ENCODE data around the gene ASIC1. TPM values are rescaled to one million over a fixed set of nuclear protein-coding genes. Genes with fewer than 3 reads are reported as not detected.

ASIC1 gene
- total and polyA plus RNA-seq, 9 donors, result 3.5 to 12.3 (median 10.7) TPM

DNA sequence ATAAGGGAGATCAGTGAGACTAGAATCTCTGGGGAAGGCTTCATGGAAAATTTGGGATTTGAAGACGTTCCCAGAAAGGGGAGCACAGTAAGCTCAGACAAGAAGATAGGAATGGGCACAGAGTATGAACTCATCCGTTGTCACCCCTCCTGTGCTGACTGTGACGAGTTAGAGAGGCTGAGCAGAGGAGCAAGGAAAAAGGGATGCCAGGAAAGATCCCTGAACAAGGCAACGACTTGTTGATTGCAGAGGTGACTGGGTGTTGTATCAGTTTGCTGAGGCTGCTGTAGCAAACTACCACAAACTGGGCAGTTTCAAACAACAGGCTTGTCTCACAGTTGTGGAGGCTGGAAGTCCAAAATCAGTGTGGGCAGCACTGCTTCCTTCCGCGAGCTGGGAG lies 40.6 kb downstream of the ASIC1 start:
- DNase-seq, result no peak
- WGBS (ENCODE audit: insufficient coverage), result 83% methylated on average over 6 of the region's 6 CpGs

DNA sequence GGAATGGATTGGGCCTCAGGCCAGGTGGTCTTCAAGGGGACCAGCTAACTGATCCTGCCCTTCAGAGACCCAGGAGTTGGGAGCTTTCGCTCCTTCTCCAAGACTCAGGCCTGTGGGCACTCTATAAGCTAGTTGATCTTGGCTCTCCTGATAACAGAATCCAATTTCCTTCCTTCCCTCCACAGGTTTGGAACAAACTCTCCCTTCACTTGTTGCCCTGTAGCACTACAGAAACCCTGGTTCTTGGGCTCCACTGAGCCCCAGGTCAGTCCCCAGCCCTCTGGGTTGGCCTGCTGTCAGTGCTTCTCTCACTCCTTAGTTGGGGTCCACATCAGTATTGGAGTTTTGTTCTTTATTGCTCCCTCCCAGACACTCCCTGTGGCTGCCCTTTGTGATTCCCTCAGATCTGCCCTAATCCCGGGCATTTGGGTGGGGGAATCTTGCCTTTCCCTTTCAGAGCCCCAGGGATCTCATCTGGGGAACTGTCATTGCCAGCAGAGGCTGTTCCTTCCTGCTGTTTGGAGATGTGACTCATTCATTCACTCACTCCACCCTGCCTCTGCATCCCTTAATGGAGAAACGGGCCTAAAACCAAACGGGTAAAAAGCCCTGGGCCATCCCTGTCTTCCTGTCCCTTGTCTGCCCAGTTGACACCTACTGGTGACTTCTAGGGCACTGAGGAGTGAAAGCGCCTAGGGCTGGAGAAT lies 42.1 kb downstream of the ASIC1 start:
- 74% methylated on average over 3 of the region's 5 CpGs for WGBS (ENCODE audit: insufficient coverage)
- DNase-seq, result no peak
- H3K36me3 ChIP-seq (ENCODE audit: control insufficient read depth, insufficient read depth, low read length), result peaks cover 70% of the 10 kb centered on the region

More for the DNA sequence above, 40.6 kb downstream of the ASIC1 start:
- H3K9me3 ChIP-seq (replicated peaks; ENCODE audit: control insufficient read depth, low read depth, low read length), result no peaks in the 10 kb centered on the region
- no peak overlapping the region for H3K27ac ChIP-seq (ENCODE audit: low read length)
- H3K4me3 ChIP-seq (ENCODE audit: low read length), result no peak overlapping the region
- H3K36me3 ChIP-seq (ENCODE audit: control insufficient read depth, insufficient read depth, low read length), result peaks cover 83% of the 10 kb centered on the region
- no peaks in the 10 kb centered on the region for H3K27me3 ChIP-seq (ENCODE audit: control insufficient read depth, insufficient read depth, low read length)
- peaks cover 13% of the 10 kb centered on the region for H3K4me1 ChIP-seq (ENCODE audit: control insufficient read depth, insufficient read depth, low read length)

DNA sequence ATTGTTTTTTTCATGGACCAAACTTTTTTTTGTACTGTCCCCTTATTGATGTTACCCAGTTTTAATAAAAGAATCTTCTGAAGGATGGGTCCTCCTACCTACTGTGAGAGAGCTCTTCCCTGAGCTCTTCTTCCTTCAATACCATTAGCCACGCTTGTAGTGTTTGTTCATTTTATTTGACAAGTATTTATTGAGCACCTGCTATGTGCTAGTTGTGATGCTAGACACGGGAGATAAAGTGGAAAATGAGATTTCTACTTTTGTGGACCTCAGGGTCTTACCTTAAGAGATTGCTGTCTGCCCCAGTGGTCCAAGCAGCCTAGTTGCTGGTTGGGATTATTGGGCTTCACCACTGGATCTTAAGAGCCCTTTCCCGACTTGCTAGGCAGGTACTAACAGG lies 43.2 kb downstream of the ASIC1 start:
- H3K4me3 ChIP-seq (ENCODE audit: low read length), result no peak overlapping the region
- H3K27ac ChIP-seq (ENCODE audit: low read length), result no peak overlapping the region
- peaks cover 59% of the 10 kb centered on the region for H3K36me3 ChIP-seq (ENCODE audit: control insufficient read depth, insufficient read depth, low read length)
- no peak for DNase-seq
- no peaks in the 10 kb centered on the region for H3K27me3 ChIP-seq (ENCODE audit: control insufficient read depth, insufficient read depth, low read length)
- peaks cover 39% of the 10 kb centered on the region for H3K4me1 ChIP-seq (ENCODE audit: control insufficient read depth, insufficient read depth, low read length)
- H3K9me3 ChIP-seq (replicated peaks; ENCODE audit: control insufficient read depth, low read depth, low read length), result no peaks in the 10 kb centered on the region
- 60% methylated on average over 2 of the region's 3 CpGs for WGBS (ENCODE audit: insufficient coverage)

More for the DNA sequence above, 42.1 kb downstream of the ASIC1 start:
- no peaks in the 10 kb centered on the region for H3K27me3 ChIP-seq (ENCODE audit: control insufficient read depth, insufficient read depth, low read length)
- peaks cover 28% of the 10 kb centered on the region for H3K4me1 ChIP-seq (ENCODE audit: control insufficient read depth, insufficient read depth, low read length)
- no peaks in the 10 kb centered on the region for H3K9me3 ChIP-seq (replicated peaks; ENCODE audit: control insufficient read depth, low read depth, low read length)
- no peak overlapping the region for H3K4me3 ChIP-seq (ENCODE audit: low read length)
- H3K27ac ChIP-seq (ENCODE audit: low read length), result no peak overlapping the region

DNA sequence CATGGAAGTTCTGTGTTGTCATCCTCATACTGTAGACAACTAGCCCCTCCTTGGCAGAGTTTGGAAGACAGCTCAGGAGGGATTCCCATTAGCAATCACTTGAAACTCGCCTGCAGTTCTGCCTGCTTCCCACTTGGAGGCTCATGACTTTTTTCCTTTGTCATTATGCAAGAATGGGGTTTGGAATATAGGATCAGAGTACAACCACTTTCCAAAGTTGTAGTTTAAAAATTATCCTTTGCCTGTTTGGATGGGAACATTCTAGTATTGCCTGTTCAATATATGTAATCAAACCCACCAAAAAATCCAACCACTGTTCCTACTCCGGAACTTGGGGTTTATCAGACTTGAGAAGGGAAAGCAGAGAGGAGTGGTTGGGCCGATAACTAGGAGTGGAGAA lies 44.3 kb downstream of the ASIC1 start:
- no CpG with 5 or more reads among the region's 3 CpGs for WGBS (ENCODE audit: insufficient coverage)
- Histone ChIP-seq H3K27ac (ENCODE audit: low read length) (no peak overlapping the region), H3K4me1 (ENCODE audit: control insufficient read depth, insufficient read depth, low read length) (peaks cover 42% of the 10 kb centered on the region), H3K27me3 (ENCODE audit: control insufficient read depth, insufficient read depth, low read length) (no peaks in the 10 kb centered on the region), H3K36me3 (ENCODE audit: control insufficient read depth, insufficient read depth, low read length) (peaks cover 48% of the 10 kb centered on the region), H3K4me3 (ENCODE audit: low read length) (no peak overlapping the region), H3K9me3 (replicated peaks; ENCODE audit: control insufficient read depth, low read depth, low read length) (no peaks in the 10 kb centered on the region)
- DNase-seq, result peak; percentile 72

DNA sequence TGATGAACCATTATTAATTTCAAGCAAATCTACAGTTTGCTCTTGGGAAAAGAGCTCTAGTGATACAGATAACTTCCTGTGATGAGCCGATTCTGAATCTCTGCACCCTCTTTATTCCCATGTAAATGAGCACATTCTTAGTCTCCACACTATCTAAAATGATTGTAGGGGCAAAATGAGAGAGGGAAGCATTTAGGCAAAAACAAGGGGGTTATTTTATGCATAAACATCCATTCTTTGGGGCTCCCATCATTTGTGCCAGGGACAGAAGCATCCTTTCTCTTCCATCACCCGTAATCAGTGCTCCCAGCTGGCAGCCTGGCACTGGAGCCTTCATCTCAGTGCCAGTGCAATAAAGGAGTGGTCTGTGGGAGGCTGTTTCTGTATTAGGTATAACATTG lies 44.7 kb downstream of the ASIC1 start:
- DNase-seq, result no peak
- Histone ChIP-seq H3K4me3 (ENCODE audit: low read length) (no peak overlapping the region), H3K27me3 (ENCODE audit: control insufficient read depth, insufficient read depth, low read length) (no peaks in the 10 kb centered on the region), H3K9me3 (replicated peaks; ENCODE audit: control insufficient read depth, low read depth, low read length) (no peaks in the 10 kb centered on the region), H3K36me3 (ENCODE audit: control insufficient read depth, insufficient read depth, low read length) (peaks cover 43% of the 10 kb centered on the region), H3K27ac (ENCODE audit: low read length) (no peak overlapping the region), H3K4me1 (ENCODE audit: control insufficient read depth, insufficient read depth, low read length) (peaks cover 42% of the 10 kb centered on the region)
- WGBS (ENCODE audit: insufficient coverage), result no CpG with 5 or more reads among the region's 2 CpGs

DNA sequence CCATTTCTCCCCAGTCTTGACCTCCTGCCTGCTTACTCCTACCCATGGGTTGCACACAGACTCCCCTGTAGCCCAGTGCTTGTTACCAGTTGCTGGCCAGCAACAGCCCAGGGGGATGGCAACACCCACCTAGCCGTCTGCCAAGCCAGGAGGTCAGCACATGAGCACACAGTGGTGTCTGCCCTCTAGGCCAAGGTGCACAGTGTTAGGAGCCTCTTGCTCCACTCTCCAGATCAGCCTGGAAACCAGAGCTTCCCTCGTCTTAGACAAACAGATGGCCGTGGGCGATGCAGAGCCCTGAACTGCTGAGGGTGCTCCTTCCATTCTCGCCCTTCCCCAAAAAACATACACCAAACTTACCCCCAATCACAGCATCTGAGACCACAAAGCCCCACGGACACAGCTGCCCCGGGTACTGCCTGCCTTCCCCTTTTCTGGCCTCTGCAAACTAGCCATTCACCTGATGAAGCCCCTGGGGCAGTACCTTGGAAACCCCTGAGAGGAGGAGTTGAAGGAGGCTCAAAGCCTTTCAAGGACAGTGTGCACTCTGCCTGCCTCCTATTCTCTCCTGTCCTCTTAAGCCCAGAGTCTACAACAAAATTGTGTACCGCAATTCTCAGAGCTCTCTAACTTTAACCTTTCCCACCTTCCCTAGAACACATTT lies 45.4 kb downstream of the ASIC1 start:
- Histone ChIP-seq H3K9me3 (replicated peaks; ENCODE audit: control insufficient read depth, low read depth, low read length) (no peaks in the 10 kb centered on the region), H3K27me3 (ENCODE audit: control insufficient read depth, insufficient read depth, low read length) (no peaks in the 10 kb centered on the region), H3K4me1 (ENCODE audit: control insufficient read depth, insufficient read depth, low read length) (peaks cover 42% of the 10 kb centered on the region), H3K36me3 (ENCODE audit: control insufficient read depth, insufficient read depth, low read length) (peaks cover 38% of the 10 kb centered on the region), H3K4me3 (ENCODE audit: low read length) (no peak overlapping the region), H3K27ac (ENCODE audit: low read length) (peak overlapping the region; percentile 87)
- WGBS (ENCODE audit: insufficient coverage), result 86% methylated on average over 4 of the region's 8 CpGs
- DNase-seq, result no peak

DNA sequence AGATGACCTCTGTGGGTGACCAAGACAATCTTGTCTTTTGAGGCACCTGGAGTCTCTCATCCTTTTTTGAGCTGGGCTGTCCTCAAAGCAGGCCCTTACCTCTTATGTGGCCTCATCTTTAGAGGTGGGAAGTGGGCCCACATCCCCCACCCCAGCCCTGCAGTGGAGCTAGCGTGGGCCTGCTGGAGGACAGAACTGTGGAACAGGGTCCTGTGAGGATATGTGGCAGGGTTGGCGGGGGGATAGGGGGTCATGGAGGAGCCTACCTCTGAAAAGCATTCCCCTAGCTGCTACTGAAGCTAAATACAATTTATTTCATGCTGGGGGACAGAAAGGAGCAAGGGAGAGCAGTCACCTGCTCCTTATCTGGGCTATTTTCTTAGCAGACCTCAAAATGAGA lies 46.0 kb downstream of the ASIC1 start:
- no peak for DNase-seq
- Histone ChIP-seq H3K9me3 (replicated peaks; ENCODE audit: control insufficient read depth, low read depth, low read length) (no peaks in the 10 kb centered on the region), H3K27me3 (ENCODE audit: control insufficient read depth, insufficient read depth, low read length) (no peaks in the 10 kb centered on the region), H3K4me1 (ENCODE audit: control insufficient read depth, insufficient read depth, low read length) (peaks cover 42% of the 10 kb centered on the region), H3K36me3 (ENCODE audit: control insufficient read depth, insufficient read depth, low read length) (peaks cover 32% of the 10 kb centered on the region), H3K4me3 (ENCODE audit: low read length) (no peak overlapping the region), H3K27ac (ENCODE audit: low read length) (peak overlapping the region; percentile 87)
- WGBS (ENCODE audit: insufficient coverage), result no CpG with 5 or more reads among the region's 2 CpGs

DNA sequence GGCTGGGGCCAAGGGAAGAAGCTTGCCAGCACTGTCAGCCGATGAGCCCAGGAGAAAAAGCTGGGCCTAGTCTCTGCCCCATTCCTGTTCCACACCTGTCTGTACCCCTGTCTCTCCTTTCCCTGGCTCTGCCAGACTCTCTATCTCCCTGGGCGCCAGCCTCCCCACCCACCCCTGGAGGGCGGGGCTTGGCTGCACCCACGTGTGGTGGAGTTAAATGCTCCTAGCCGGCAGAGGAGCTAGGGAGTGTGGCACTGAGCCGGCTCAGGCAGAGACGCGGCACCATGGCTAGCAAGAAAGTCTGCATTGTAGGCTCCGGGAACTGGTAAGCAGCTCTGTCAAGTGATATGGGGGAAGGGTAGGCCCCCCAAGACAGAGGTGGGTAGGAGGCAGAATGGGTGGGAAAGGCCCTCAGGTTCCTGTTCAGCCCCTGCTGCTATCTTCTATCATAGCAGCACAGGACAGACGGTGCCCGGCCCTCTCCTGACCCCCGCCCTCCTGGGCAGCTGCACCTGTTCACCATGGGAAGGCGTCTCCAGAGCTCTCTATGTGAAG lies 46.4 kb downstream of the ASIC1 start, which contains the start of gene GPD1:
Gene GPD1 (plus strand): TSS at position 242 of the 555 bp plus-strand sequence. CDS start 43 bp downstream, at position 285.
- Histone ChIP-seq H3K9me3 (replicated peaks; ENCODE audit: control insufficient read depth, low read depth, low read length) (no peaks in the 10 kb centered on the region), H3K36me3 (ENCODE audit: control insufficient read depth, insufficient read depth, low read length) (peaks cover 27% of the 10 kb centered on the region), H3K27me3 (ENCODE audit: control insufficient read depth, insufficient read depth, low read length) (no peaks in the 10 kb centered on the region), H3K4me3 (ENCODE audit: low read length) (peak within 1 kb of the TSS; percentile 42), H3K27ac (ENCODE audit: low read length) (peak within 1 kb of the TSS; percentile 87), H3K4me1 (ENCODE audit: control insufficient read depth, insufficient read depth, low read length) (peaks cover 42% of the 10 kb centered on the region)
- 32% methylated on average over 4 of the region's 13 CpGs for WGBS (ENCODE audit: insufficient coverage)
- DNase-seq, result peak; percentile 64

DNA sequence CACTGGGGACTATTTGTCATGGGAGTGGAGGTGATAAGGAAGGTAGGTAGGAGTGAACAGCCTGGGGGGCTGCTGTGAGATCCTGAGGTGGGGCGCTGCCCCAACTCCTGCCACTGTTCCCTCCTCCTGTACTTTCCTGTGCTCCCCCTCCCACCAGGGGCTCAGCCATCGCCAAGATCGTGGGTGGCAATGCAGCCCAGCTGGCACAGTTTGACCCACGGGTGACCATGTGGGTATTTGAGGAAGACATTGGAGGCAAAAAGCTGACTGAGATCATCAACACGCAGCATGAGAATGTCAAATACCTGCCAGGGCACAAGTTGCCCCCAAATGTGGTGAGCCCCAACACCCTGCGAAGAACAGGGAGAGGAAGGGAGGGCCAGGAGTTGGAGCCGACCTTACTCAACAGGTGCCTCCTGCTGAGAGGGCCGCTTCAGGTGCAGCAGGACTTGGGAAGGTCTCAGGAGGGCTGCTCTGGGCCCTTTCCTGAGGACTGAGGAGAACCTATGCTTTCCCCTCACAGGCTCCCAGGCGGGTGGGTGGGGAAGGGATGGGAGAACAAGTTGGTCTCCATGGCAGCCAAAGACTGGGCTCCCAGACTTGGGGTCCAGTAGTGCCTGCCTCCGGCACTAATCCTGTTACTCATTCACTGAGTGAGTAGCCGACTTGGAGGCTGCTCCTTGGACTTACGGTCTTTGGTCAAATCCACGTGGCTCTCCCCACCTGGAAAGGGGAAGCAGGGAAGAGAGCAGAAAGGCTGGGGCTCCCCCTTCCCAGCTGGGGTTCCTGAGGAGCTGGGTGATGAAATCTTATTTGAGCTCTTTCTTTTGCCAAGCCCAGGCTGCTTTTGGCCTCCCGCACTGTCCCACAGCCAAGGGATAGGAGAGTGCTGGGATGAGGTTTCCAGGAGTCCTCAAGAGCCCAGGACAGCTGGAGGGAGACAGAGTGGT lies 47.3 kb downstream of the ASIC1 start:
- peak; percentile 83 for DNase-seq
- peaks cover 19% of the 10 kb centered on the region for H3K36me3 ChIP-seq (ENCODE audit: control insufficient read depth, insufficient read depth, low read length)
- H3K27ac ChIP-seq (ENCODE audit: low read length), result peak overlapping the region; percentile 87
- WGBS (ENCODE audit: insufficient coverage), result 64% methylated on average over 9 of the region's 14 CpGs
- peak overlapping the region; percentile 42 for H3K4me3 ChIP-seq (ENCODE audit: low read length)
- H3K4me1 ChIP-seq (ENCODE audit: control insufficient read depth, insufficient read depth, low read length), result peaks cover 50% of the 10 kb centered on the region
- no peaks in the 10 kb centered on the region for H3K27me3 ChIP-seq (ENCODE audit: control insufficient read depth, insufficient read depth, low read length)
- H3K9me3 ChIP-seq (replicated peaks; ENCODE audit: control insufficient read depth, low read depth, low read length), result no peaks in the 10 kb centered on the region

Measured in muscle of leg (tissue), 11 donors.